GM23338 (cell line): ENCODE data around the gene FLRT2. TPM values are rescaled to one million over a fixed set of nuclear protein-coding genes. Genes with fewer than 3 reads are reported as not detected.

Experiments used
- ATAC-seq: fragments of 200-7000 bp; cut with Tn5 transposase; 3 replicates; pipeline ENCODE4 v1.9.1; 2020
- DNase-seq: peaks from one replicate; pipeline ENCODE4 v3.0.0-alpha.2; 2015; ENCODE audit warnings: low spot score
- H2AFZ ChIP-seq: fragments of 200-600 bp; sonication (generic); 2 replicates; pipeline ENCODE4 v1.8.0; 2016; ENCODE audit warnings: antibody characterized with exemption, mild to moderate bottlenecking, moderate library complexity
- H3F3A ChIP-seq: fragments of 200-600 bp; sonication (generic); replicated peaks from 2 replicates; pipeline ENCODE4 v1.8.0; 2017; ENCODE audit warnings: antibody characterized with exemption, mixed run types, low read depth
- H3K27ac ChIP-seq: fragments of 200-600 bp; sonication (generic); 2 replicates; pipeline ENCODE4 v1.6.1; 2016; ENCODE audit warnings: low read depth
- H3K27me3 ChIP-seq: fragments of 200-600 bp; sonication (generic); 2 replicates; pipeline ENCODE4 v1.8.0; 2016; ENCODE audit warnings: mild to moderate bottlenecking, mixed run types, moderate library complexity; ENCODE audit not compliant: insufficient read depth
- H3K36me3 ChIP-seq: fragments of 200-600 bp; sonication (generic); 2 replicates; pipeline ENCODE4 v1.8.0; 2016; ENCODE audit warnings: mild to moderate bottlenecking; ENCODE audit not compliant: insufficient read depth
- H3K4me1 ChIP-seq: fragments of 200-600 bp; sonication (generic); 2 replicates; pipeline ENCODE4 v1.8.0; 2016; ENCODE audit warnings: mild to moderate bottlenecking, moderate library complexity; ENCODE audit not compliant: insufficient read depth
- H3K4me2 ChIP-seq: fragments of 200-600 bp; sonication (generic); 2 replicates; pipeline ENCODE4 v1.7.1; 2017; ENCODE audit warnings: mixed run types
- H3K4me3 ChIP-seq: fragments of 200-600 bp; sonication (generic); 2 replicates; pipeline ENCODE4 v1.6.1; 2016; ENCODE audit warnings: mixed run types
- H3K79me2 ChIP-seq: fragments of 200-600 bp; sonication (generic); replicated peaks from 2 replicates; pipeline ENCODE4 v1.8.0; 2017; ENCODE audit warnings: mild to moderate bottlenecking; ENCODE audit not compliant: insufficient read depth
- H3K9me2 ChIP-seq: fragments of 200-600 bp; sonication (generic); 2 replicates; pipeline ENCODE4 v1.8.0; 2017; ENCODE audit not compliant: insufficient read depth
- H4K20me1 ChIP-seq: fragments of 200-600 bp; sonication (generic); replicated peaks from 2 replicates; pipeline ENCODE4 v1.8.0; 2017; ENCODE audit warnings: mild to moderate bottlenecking; ENCODE audit not compliant: insufficient read depth
- H3K27ac Mint-ChIP-seq: 2 replicates; pipeline ENCODE4 v1.8.0; 2020; ENCODE audit warnings: inconsistent platforms, mild to moderate bottlenecking, moderate library complexity, mixed read lengths
- H3K27me3 Mint-ChIP-seq: 3 replicates; pipeline ENCODE4 v1.8.0; 2022; ENCODE audit warnings: low read depth, mild to moderate bottlenecking, moderate library complexity, mixed read lengths, inconsistent platforms; ENCODE audit not compliant: insufficient read depth, poor library complexity
- H3K36me3 Mint-ChIP-seq: 3 replicates; pipeline ENCODE4 v1.8.0; 2021; ENCODE audit warnings: low read depth, mild to moderate bottlenecking, inconsistent platforms, moderate library complexity, mixed read lengths
- H3K4me1 Mint-ChIP-seq: 3 replicates; pipeline ENCODE4 v1.8.0; 2020; ENCODE audit warnings: mild to moderate bottlenecking, inconsistent platforms, mixed read lengths
- H3K4me3 Mint-ChIP-seq: 3 replicates; pipeline ENCODE4 v1.8.0; 2021; ENCODE audit warnings: moderate library complexity, mild to moderate bottlenecking, inconsistent platforms, mixed read lengths
- H3K9me3 Mint-ChIP-seq: 3 replicates; pipeline ENCODE4 v1.8.0; 2020; ENCODE audit warnings: moderate library complexity, mild to moderate bottlenecking, inconsistent platforms, mixed read lengths
- CTCF ChIP-seq, 2 experiments: fragments of 200-600 bp in 1 of 2; sonication (generic) in 1 of 2; conservative IDR thresholded peaks; 2 replicates each; pipeline versions ENCODE4 v1.5.1 to v1.6.1; 2016 to 2017; ENCODE audit warnings: antibody characterized with exemption in 2 of 2, low read depth in 2 of 2, mild to moderate bottlenecking in 2 of 2, moderate library complexity in 1 of 2
- ETS1 ChIP-seq: IDR thresholded peaks from 2 replicates; pipeline ENCODE4 v1.6.1; 2016; ENCODE audit warnings: antibody characterized with exemption
- EZH2 ChIP-seq: fragments of 200-600 bp; sonication (generic); IDR thresholded peaks from one replicate; pipeline ENCODE4 v1.8.0; 2017; ENCODE audit warnings: antibody characterized with exemption, mild to moderate bottlenecking, low read depth; ENCODE audit not compliant: unreplicated experiment
- ZNF114 ChIP-seq: fragments of 250-450 bp; sonication (Bioruptor Pico); IDR thresholded peaks from 2 replicates; pipeline ENCODE4 v1.5.0; 2020; ENCODE audit warnings: mild to moderate bottlenecking, moderate library complexity
- polyA plus RNA-seq: library from polyadenylated mRNA; unstranded; fragments of >200 nt; fragmentation: Nextera tagmentation; extraction: Ambion mirVana; gene quantifications from 2 replicates; pipeline ENCODE4 v1.2.1, GENCODE V29; 2016
- total RNA-seq: library from RNA; depleted of rRNA; stranded (reverse); fragments of >200 nt; shearing (Covaris generic); gene quantifications from 2 replicates; pipeline ENCODE4 v1.2.3, GENCODE V29; 2014

FLRT2 gene
- total and polyA plus RNA-seq, 2 experiments from 2014 or later: 4.3 to 7.4 TPM

- TF ChIP-seq ETS1: no peak
These were observed 28.2 kb upstream of the FLRT2 start (continued) for GRCh38 chr14:85501751-85502150.

GRCh38 chr14:85508863-85509262 is 21.1 kb upstream of the FLRT2 start:
- DNase-seq (no peak), ATAC-seq (no peak)
- Histone ChIP-seq H4K20me1 (no peaks in the 10 kb centered on the region), H3K4me3 (no peak overlapping the region), H3K9me2 (no peaks in the 10 kb centered on the region), H3K27ac (no peak overlapping the region), H3F3A (no peaks in the 10 kb centered on the region), H3K4me2 (no peak overlapping the region), H3K27me3 (no peaks in the 10 kb centered on the region), H3K4me1 (no peaks in the 10 kb centered on the region), H2AFZ (no peak overlapping the region), H3K79me2 (no peaks in the 10 kb centered on the region), H3K36me3 (no peaks in the 10 kb centered on the region)
- no peaks in the 10 kb centered on the region for H3K9me3 Mint-ChIP-seq
- no peak for TF ChIP-seq ZNF114 (CRISPR knock-in tag)
- no peak for TF ChIP-seq ETS1
- no peak overlapping the region for H3K27ac Mint-ChIP-seq
- peaks cover 4% of the 10 kb centered on the region for H3K27me3 Mint-ChIP-seq
- no peaks in the 10 kb centered on the region for H3K36me3 Mint-ChIP-seq
- H3K4me3 Mint-ChIP-seq: no peak overlapping the region
- H3K4me1 Mint-ChIP-seq: no peaks in the 10 kb centered on the region

GRCh38 chr14:85512451-85512850 is 17.5 kb upstream of the FLRT2 start:
- no peak for DNase-seq

More at GRCh38 chr14:85512451-85512850, 17.5 kb upstream of the FLRT2 start:
- Histone ChIP-seq H2AFZ (no peak overlapping the region), H3K27ac (no peak overlapping the region), H3K27me3 (no peaks in the 10 kb centered on the region), H3K36me3 (no peaks in the 10 kb centered on the region), H3K4me3 (no peak overlapping the region), H3K4me2 (no peak overlapping the region), H4K20me1 (no peaks in the 10 kb centered on the region), H3F3A (no peaks in the 10 kb centered on the region), H3K9me2 (no peaks in the 10 kb centered on the region), H3K4me1 (no peaks in the 10 kb centered on the region), H3K79me2 (no peaks in the 10 kb centered on the region)
- H3K4me3 Mint-ChIP-seq: no peak overlapping the region
- no peak overlapping the region for H3K27ac Mint-ChIP-seq
- TF ChIP-seq CTCF (conservative IDR thresholded peaks at IDR 0.05; ENCODE audit: low read depth in 2 of 2) (no peak), EZH2 (no peak)
- no peaks in the 10 kb centered on the region for H3K9me3 Mint-ChIP-seq
- no peaks in the 10 kb centered on the region for H3K4me1 Mint-ChIP-seq
- H3K36me3 Mint-ChIP-seq: no peaks in the 10 kb centered on the region
- H3K27me3 Mint-ChIP-seq: no peaks in the 10 kb centered on the region
- no peak for ATAC-seq
